Stimulated activated CD8-positive, alpha-beta memory T cell treated with anti-CD3 and anti-CD28 coated beads, Interleukin-2, amount 100 ng/mL, for 1 hour (primary cell): ENCODE data around the gene CCND1.
A peak's percentile ranks its signal among the peaks of the same experiment; 100 is the strongest.

Experiments
- DNase-seq, 2 donors: peaks; one replicate each; pipeline ENCODE4 v3.0.0-alpha.2; 2020; ENCODE audit warnings: low read depth in 2 of 2

The CCND1 gene

DNA sequence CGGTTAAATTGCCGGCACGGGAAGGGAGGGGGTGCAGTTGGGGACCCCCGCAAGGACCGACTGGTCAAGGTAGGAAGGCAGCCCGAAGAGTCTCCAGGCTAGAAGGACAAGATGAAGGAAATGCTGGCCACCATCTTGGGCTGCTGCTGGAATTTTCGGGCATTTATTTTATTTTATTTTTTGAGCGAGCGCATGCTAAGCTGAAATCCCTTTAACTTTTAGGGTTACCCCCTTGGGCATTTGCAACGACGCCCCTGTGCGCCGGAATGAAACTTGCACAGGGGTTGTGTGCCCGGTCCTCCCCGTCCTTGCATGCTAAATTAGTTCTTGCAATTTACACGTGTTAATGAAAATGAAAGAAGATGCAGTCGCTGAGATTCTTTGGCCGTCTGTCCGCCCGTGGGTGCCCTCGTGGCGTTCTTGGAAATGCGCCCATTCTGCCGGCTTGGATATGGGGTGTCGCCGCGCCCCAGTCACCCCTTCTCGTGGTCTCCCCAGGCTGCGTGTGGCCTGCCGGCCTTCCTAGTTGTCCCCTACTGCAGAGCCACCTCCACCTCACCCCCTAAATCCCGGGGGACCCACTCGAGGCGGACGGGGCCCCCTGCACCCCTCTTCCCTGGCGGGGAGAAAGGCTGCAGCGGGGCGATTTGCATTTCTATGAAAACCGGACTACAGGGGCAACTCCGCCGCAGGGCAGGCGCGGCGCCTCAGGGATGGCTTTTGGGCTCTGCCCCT lies 529 bp upstream of the CCND1 start:
- DNase-seq: no peak

DNA sequence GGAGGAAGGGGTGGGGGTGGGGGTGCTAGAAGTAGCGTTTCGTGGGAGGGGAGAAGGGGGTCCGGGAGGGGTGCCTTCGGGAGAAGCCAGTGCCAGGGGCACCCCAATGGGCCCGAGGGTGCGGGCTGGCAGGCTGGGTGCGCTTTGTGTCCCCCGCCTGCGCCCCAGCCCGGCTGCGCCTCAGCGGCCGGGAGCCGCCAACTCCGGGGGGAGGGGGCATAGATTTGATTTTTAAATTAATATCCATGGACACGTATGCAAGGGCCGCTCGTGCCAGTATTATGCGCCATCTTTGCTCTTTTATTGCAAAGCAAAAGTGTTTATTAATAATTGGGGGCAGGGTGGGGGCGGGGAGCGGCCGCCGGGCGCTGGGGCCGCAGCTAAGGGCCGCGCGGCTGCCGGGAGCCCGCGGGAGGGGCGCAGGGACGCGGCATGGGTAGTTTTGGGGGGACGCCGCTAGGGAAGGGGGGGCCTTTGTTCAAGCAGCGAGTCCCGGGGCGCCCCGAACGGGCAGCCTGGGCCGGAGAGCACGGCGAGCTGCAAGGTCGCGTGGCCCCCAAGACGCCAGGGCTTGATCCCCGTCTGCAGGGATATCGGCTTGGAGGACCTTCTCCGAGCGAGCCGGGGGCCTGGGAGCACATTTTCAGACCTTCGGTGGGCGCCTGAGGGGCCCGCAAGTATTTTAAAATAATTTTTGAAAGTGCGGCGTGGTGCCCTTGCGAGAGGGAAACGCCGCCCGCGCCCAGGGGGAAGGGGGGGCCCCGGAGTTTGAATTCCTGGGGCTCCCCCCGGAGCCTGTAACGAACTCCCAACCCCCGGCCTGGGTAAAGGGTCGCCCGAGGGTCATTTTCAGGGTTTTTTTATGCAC lies 959 bp downstream of the CCND1 start:
- no peak for DNase-seq

DNA sequence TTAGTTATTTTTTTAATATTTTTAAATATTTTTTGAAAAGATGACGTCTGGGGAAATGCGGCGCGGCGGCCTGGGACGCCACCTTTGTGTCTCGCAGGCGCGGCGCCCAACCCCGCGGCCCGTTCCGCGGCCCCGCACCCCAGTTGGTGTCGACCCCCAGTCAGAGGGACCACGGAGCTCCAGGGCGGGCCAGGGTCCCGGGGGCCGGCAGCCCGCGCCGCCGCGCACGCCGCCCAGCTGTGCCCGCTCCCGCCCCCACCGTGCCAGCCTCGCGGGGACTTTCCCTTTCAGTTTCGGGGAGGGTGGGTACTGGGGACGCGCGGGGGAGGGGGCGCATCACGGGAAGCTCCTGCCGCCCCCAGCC lies 1.6 kb downstream of the CCND1 start:
- peak in 1 of 2 donors; percentile 14 for DNase-seq

DNA sequence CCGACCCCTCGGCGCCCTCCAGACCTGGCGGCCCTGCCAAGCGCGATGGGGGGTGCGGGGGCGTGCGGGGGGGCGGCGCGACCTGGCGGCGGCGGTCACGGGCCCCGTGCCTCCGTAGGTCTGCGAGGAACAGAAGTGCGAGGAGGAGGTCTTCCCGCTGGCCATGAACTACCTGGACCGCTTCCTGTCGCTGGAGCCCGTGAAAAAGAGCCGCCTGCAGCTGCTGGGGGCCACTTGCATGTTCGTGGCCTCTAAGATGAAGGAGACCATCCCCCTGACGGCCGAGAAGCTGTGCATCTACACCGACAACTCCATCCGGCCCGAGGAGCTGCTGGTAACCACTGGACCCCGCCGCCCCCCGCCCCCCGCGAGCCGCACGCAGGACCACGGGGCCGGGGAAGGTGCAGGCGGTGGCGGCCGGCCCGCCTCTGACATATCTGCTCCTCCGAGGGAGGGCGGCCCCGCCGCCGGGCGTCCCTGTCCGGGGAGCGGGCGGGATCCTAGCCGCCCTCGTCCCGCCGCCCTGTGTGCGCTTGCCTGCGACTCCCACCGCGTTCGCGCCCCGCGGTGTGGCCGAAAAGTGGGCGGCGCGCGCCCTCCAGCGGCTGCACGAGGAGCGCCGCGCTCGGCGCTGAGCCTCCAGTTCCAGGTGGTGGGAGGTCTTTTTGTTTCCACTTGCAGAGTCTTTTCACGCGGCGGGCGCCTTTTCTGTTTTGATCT lies 2.1 kb downstream of the CCND1 start:
- peak; percentile 61 to 63 for DNase-seq

DNA sequence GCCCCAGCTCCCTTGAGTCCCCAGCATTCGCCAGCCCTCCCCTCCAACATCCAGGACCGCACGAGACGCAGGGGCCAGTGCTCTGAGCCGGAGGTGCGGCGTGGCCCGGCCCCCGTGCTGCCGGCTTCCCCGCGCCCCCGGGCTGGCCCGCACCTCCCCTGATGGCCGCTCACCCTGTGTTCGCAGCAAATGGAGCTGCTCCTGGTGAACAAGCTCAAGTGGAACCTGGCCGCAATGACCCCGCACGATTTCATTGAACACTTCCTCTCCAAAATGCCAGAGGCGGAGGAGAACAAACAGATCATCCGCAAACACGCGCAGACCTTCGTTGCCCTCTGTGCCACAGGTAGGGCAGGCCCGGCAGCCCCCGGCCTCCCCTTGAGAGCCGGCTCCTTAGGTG lies 2.7 kb downstream of the CCND1 start:
- DNase-seq: no peak

DNA sequence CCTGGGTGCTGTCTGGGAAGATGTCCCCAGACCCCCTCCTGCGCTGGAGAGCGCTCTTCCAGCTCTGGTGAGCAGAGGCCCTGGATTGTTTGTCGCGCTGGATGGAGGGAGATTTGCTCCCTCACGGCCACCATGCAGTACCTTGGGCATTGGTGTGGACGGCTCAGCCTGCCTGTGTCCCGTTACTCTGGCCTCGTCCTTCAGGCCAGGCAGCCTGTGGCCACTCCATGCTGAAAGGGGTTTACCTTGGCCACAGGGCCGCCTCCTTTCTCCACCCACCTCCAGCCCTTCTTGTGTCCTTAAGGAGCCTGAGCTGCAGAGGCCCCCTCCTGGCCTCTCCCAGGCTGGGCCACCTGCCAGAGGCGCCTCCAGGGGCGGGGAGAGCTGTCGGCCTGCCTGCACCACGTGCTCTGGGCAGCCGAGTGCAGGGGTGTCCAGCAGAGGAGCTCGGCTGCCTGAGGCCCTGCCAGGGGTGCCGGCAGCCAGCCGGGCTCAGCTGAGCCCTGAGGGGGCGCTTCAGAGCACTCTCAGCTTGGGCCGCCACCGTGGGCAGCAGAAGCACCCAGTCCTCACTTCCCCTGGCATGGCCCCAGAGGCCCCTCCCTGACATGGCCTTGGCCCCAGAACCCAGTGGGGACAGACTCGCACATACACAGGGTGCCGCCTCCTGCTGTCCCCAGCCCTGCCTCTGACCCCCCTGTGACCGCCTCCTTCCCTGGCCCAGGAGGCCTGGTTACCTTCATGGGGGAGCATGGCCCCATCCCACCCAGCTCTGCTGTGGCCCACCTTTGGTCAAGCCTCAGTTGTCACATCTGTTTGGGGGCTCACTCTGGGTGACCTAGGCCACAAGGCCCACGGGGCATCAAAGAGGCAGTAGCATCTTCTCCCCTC lies 3.4 kb downstream of the CCND1 start:
- no peak for DNase-seq

DNA sequence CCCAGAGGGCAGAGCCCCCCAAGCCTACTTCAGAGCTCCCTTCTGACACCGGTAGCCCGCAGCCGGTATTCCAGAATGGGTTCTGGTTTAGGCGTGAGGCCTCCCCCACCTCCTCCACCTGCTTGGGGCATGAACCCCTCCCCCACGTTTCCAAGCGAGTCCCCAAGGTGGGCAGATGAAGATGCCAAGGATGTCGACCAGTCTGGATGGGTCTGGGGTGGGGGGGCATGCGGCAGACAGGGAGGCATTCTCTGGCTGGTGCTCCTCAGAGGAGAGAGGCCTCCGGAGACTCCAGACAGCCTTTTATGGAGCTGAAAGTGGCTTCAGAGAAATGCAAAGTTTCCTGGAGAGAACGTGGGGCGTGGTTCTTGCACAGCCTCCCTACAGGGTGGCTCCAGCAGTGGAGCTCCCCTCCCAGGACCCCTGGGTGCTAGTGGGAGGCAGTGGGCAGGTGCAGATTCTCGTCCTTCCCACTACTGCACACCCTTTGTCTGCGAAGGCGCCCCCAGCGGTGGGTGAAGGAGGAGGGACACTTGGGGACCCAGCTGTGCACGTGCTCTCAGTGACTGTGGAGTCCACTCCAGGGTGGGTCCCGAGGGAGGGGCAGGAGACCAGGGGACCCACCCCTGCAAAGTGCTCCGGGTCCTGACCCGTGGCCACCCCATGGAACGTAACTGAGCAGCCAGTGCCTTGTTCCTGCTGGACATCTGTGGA lies 4.2 kb downstream of the CCND1 start:
- no peak for DNase-seq

DNA sequence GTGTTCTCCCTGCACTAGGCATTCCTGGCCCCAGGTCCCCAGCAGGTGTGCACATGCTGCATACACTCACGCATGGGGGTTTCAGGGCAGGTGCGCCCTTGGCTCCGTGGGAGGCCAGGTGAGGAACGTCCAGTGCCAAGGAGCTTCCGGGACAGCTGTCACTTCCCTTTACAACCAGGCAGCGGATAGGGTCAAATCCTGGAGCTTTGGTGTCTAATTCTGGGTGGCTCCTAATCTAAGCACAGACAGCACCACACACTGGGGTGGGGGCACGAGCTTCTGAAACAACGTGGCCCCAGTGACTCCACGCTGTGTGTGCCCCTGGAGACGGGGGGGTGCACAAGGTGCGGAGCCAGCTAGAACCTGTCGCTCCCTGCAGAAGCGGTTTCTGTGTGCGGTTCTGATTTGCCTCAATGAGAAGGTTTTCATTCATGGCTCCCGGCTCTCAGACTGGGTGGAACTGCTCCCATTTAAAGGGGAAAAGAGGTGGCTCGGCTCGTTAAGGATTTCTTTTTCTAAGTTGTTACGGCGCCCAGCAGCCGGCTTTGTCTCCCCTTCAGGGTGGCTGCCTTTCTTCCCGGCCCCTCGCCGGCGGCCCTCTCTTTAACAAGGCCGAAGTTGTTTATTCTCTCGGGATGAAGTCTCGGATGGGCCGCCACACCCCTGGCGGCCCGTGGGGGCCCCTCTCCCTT lies 5.0 kb downstream of the CCND1 start:
- DNase-seq: no peak

DNA sequence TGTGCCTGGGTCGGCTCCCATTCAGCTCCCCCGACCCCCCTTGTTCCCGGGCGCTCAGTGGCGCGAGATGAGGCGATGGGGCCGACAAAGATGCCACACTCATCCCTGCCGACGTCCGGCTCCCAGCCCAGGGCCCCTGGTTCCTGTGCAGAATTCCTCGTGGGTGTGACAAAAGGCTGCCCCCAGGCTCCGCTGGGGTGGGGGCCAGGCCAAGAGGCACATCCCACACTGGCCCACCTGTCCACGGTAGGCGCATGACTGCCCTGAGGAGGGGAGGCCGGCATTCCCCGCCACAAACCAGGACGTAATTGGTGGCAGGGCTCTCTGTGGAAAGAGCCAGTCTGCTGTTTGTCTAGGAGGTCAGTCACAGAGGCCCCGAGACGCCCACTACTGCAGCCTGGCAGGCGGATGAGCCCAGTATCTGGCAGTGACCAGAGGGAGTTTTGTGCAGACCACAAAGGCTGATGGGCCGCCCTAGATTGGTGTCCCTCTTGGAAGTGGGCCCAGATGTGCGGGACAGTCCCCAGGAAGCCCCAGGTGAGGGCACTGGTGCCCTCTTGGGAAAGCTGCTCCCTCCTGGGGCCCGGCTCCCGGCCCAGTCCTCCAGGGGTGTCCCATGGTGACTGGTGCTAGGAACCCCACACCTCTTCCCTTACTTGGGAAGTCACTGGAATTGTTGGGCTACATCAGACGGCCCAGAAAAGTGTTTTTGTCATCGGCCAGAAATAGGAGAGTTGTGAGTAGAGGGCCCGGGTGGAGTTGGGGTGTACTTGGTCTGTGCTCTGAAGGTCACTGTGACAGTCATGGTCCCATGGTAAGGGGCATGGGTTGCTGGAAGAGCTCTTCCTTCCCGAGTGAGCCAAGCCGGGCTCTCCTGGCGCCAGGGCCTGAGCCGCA lies 5.8 kb downstream of the CCND1 start:
- DNase-seq: no peak

DNA sequence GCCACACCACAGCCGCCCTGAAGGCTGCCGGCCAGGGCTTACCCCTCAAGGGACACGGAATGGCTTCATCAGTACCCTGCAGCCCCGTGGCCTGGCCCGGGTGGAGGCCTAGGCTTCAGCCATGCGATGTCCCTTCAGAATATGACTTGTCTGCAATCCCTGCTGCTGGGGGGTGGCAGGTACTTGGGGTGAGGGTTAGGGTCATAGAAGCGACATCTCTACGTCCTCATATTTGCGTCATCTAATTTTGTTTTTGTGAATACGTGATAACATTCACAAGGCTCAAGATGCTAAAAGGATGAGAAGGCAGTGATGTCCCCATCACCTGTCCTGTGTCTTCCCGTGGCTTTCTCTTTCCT lies 6.4 kb downstream of the CCND1 start:
- DNase-seq: no peak

DNA sequence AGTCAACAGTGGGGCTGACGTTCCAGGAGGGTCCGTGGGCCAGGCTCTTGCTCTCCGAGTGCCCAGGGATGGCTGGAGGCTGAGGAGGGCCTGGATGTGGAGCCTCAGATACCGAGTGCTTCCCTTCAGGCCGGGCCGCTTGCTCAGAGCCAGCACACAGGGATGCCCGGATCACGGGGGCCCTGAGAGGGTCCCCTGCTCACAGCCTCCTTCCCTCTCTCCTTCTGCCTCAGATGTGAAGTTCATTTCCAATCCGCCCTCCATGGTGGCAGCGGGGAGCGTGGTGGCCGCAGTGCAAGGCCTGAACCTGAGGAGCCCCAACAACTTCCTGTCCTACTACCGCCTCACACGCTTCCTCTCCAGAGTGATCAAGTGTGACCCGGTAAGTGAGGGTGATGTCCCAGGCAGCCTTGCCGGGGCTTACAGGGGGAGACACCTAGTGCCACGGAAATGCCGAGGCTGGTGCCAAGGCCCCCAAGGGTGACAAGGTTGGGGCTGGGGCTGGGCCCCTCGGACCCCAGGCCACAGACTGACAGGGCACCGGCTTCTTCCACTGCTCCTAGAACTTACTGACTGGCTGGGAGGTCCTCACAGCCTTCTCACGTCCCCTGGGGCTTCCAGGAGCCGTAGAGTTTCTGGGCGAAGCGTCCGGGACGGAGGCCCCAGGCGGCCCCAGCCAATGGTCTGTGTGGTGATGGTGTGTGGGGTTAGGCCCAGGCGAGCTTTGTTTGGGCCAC lies 7.0 kb downstream of the CCND1 start:
- DNase-seq: no peak

DNA sequence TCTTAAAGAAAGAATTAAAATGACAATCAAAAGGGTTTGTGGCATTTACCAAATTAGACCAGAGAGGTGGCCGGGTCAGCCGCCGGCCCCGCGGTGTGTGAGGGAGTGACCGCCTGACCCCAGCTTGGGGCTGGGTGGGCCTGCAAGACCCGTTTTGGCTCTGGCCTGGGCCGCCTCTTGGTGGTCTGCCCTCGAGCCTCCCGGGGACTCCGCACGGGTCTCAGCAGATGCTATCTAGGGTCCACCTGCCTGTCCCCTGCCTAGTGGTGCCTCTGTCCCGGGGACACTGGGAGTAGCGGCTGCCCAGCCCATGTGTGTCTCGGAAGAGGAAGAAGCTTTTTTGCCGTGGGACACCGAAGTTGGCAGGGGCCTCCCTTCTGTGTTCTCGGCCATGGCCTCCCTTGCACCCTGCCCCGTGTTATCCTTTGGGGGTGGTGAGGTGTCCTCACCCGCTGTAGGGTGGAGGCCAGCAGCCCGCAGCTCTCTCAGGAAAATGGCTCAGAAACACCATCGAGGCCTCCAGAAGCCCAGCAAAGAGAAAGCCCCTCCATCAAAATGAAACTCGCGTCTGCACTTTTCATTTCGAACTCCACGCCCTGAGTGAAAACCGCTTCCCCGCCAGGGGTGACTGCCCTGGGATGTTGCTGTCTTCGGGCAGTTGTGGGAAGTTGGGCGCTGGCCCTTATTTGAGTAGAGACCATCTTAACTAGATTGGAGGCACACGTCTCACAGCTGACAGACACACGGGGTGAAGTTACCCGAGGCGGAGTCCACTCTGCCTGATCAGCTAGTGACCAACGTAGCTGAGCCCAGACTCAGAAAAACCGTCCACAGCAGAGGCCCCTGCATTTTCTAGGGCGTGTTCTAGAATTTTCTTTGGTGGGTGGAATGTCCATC lies 8.0 kb downstream of the CCND1 start:
- no peak for DNase-seq

DNA sequence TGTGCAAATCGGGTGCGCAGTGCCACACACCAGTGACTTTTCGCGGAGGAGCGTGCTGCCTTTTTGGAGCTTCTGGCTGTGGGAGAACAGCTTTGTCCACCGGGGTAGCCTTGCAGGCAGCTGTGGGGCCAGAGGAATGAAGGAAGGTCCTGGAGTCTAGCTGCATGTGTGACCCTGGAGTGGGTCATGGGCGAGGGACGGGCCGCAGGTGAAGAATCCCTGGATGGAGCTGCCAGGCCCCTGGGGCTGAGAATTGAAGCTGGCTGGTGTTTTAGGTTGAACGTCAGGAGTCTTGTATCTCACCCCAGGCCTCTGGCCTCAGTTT lies 8.6 kb downstream of the CCND1 start:
- DNase-seq: no peak

DNA sequence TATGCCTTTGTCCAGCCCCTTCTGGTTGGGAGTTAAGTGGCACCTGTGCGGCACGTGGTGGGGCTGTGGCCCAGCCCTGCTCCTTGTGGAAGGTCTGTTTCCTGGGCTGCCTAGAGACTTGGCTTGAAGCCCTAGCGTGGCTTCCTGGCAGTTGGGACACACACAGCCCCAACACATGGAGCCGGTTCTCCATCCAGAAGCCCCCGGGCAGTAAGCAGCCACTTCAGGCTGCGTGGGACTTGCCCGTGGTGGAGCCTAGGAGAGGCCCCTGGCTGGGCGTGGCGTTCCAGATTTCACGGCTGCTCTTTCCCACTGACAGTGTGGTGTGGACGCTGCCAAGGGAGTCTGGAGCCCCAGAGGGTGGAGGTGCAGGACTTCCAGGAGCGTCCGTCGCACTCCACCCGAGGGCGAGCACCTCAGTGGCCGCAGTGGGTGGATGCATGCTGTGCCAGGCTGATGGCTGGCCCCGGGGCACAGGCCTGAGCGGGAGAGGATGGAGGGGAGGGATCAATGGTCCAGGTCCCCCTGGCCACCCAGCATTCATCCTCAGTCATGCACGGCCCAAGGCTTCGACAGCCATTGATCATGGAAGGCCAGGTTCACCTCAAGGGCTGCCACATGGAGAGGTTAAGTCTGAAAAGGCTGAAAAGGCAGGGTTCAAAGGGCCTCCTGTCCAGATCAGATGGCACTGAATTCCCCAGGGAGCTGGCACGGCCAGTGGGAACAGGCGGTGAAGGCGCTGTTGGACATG lies 9.3 kb downstream of the CCND1 start:
- DNase-seq: no peak

DNA sequence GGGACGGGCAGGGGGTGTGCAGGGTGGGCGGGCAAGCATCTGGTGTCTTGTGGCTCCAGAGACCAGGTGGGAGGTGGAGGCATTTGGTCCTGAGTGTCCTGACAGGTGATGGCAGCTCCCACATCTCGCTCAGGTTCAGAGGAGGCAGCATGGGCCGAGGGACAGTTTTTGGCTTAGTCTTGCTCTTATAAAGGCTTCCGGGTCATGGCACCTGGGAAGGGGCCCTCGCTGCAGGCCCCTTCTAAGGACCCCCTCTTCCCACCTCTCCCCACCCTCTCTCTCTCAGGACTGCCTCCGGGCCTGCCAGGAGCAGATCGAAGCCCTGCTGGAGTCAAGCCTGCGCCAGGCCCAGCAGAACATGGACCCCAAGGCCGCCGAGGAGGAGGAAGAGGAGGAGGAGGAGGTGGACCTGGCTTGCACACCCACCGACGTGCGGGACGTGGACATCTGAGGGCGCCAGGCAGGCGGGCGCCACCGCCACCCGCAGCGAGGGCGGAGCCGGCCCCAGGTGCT lies 9.9 kb downstream of the CCND1 start:
- no peak for DNase-seq

DNA sequence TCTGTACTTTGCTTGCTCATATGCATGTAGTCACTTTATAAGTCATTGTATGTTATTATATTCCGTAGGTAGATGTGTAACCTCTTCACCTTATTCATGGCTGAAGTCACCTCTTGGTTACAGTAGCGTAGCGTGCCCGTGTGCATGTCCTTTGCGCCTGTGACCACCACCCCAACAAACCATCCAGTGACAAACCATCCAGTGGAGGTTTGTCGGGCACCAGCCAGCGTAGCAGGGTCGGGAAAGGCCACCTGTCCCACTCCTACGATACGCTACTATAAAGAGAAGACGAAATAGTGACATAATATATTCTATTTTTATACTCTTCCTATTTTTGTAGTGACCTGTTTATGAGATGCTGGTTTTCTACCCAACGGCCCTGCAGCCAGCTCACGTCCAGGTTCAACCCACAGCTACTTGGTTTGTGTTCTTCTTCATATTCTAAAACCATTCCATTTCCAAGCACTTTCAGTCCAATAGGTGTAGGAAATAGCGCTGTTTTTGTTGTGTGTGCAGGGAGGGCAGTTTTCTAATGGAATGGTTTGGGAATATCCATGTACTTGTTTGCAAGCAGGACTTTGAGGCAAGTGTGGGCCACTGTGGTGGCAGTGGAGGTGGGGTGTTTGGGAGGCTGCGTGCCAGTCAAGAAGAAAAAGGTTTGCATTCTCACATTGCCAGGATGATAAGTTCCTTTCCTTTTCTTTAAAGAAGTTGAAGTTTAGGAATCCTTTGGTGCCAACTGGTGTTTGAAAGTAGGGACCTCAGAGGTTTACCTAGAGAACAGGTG lies 11.1 kb downstream of the CCND1 start:
- DNase-seq: no peak
